Measurements from ENCODE around the gene ALPI. TPM values are rescaled to one million over a fixed set of nuclear protein-coding genes. Genes with fewer than 3 reads are reported as not detected.

The ALPI gene
- total and polyA plus RNA-seq, 9 donors, result 0.63 to 3.7 TPM; not detected in 7

DNA sequence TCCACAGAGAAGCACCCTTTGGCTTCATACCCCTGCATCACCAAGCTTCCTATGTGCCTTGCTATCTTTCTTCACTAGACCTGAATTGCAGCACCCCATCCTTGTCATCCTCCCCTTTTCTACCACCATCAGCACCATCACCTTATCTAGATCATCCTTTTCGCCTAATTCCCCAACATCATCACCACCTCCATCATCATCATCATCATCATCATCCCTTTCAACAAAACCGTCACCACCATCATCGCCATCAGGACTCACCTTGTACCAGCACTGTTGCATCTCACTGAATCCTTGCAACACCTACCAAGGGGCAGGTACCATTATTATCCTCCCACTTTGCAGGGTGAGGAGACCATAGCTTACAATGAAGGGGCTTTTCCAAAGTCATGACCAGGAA, 42.5 kb downstream of the ALPI start:
- Histone ChIP-seq H3K27me3 (ENCODE audit: control insufficient read depth, insufficient read depth, low read length) (peaks cover 38% of the 10 kb centered on the region), H3K36me3 (ENCODE audit: control insufficient read depth, insufficient read depth, low read length) (no peaks in the 10 kb centered on the region), H3K4me1 (ENCODE audit: control insufficient read depth, insufficient read depth, low read length) (peaks cover 14% of the 10 kb centered on the region), H3K4me3 (ENCODE audit: low read length) (no peak overlapping the region), H3K9me3 (replicated peaks; ENCODE audit: control insufficient read depth, low read depth, low read length) (no peaks in the 10 kb centered on the region), H3K27ac (ENCODE audit: low read length) (no peak overlapping the region)
- no peak for DNase-seq
- 85% methylated on average over 3 of the region's 3 CpGs for WGBS (ENCODE audit: insufficient coverage)

DNA sequence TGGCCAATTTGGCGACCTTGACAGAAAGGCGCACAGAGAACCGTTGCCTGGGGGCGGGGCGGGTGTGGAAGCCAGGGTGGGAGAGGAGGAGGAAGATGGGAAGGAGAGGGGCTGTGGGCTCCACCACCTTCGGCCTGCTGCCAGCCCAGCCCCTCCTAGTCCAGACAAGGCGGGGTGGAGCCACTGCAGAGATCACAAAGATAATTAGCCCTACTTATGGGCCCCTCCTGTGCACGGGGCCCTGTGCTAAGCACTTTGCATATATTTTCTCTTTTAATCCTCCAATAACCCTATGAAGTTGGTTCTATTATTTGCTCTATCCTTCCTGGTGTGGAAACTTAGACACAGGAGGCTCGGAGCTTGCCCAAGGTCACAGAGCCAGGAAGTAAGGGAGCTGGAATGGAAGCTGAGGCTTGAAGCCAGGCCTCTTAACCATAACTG, 45.4 kb downstream of the ALPI start:
- Histone ChIP-seq H3K36me3 (ENCODE audit: control insufficient read depth, insufficient read depth, low read length) (no peaks in the 10 kb centered on the region), H3K27me3 (ENCODE audit: control insufficient read depth, insufficient read depth, low read length) (peaks cover 59% of the 10 kb centered on the region), H3K4me1 (ENCODE audit: control insufficient read depth, insufficient read depth, low read length) (peaks cover 19% of the 10 kb centered on the region), H3K9me3 (replicated peaks; ENCODE audit: control insufficient read depth, low read depth, low read length) (no peaks in the 10 kb centered on the region), H3K4me3 (ENCODE audit: low read length) (no peak overlapping the region), H3K27ac (ENCODE audit: low read length) (no peak overlapping the region)
- no peak for DNase-seq
- 41% methylated on average over 3 of the region's 9 CpGs for WGBS (ENCODE audit: insufficient coverage)

DNA sequence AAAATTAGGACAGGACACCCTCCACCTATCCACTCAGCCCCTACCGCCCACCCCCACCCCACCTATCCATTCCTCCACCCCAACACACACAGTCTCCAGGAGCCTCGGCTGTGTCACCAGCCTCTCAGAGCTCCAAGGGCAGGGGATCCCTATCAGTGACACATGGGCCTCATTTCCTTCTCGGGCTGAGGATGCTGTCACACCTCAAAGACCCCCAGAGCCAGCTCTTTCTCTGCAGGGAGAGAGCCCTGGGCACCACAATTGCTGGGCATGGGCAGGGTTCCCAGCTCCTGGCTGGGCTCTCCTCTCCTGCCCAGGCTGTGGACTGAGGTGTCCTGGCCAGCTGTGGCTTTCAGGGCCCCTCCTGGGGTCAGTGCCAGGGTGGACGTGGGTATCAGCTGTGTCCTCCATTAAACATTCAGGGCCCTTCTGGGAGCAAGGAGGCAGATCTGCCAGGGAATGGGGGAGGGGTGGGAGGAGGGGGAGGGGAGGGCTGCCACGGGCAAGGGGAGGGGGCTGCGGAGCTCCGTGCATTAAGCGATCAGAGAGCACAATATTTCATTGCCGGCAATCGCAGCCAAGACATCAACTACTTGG, 45.9 kb downstream of the ALPI start:
- no peaks in the 10 kb centered on the region for H3K9me3 ChIP-seq (replicated peaks; ENCODE audit: control insufficient read depth, low read depth, low read length)
- WGBS (ENCODE audit: insufficient coverage), result 36% methylated on average over 3 of the region's 10 CpGs
- DNase-seq, result no peak
- H3K36me3 ChIP-seq (ENCODE audit: control insufficient read depth, insufficient read depth, low read length), result no peaks in the 10 kb centered on the region
- H3K4me3 ChIP-seq (ENCODE audit: low read length), result no peak overlapping the region
- peaks cover 19% of the 10 kb centered on the region for H3K4me1 ChIP-seq (ENCODE audit: control insufficient read depth, insufficient read depth, low read length)
- H3K27ac ChIP-seq (ENCODE audit: low read length), result no peak overlapping the region
- H3K27me3 ChIP-seq (ENCODE audit: control insufficient read depth, insufficient read depth, low read length), result peaks cover 63% of the 10 kb centered on the region

DNA sequence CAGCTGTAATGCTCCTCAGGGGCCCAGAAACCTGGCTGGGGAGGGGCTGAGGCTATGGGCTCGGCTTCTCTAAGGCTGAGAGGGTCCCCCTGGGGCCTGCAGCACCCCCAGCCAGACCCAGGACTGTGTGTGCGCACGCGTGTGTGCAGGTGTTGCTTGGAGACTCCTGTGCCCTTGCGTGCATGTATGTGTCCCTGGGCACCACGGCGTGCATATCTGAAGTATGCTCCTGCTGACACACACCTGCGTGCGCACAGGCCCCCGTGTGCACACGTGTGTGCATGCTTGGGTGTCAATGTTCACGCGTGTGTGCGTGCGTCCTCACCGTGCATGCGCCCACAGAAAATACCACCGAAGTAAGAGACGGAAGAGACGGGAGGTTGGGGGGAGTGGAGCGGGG, 46.6 kb downstream of the ALPI start:
- no peaks in the 10 kb centered on the region for H3K36me3 ChIP-seq (ENCODE audit: control insufficient read depth, insufficient read depth, low read length)
- H3K4me1 ChIP-seq (ENCODE audit: control insufficient read depth, insufficient read depth, low read length), result peaks cover 19% of the 10 kb centered on the region
- 8% methylated on average over 11 of the region's 21 CpGs for WGBS (ENCODE audit: insufficient coverage)
- no peak overlapping the region for H3K4me3 ChIP-seq (ENCODE audit: low read length)
- no peaks in the 10 kb centered on the region for H3K9me3 ChIP-seq (replicated peaks; ENCODE audit: control insufficient read depth, low read depth, low read length)
- DNase-seq, result no peak
- H3K27ac ChIP-seq (ENCODE audit: low read length), result no peak overlapping the region
- peaks cover 67% of the 10 kb centered on the region for H3K27me3 ChIP-seq (ENCODE audit: control insufficient read depth, insufficient read depth, low read length)

DNA sequence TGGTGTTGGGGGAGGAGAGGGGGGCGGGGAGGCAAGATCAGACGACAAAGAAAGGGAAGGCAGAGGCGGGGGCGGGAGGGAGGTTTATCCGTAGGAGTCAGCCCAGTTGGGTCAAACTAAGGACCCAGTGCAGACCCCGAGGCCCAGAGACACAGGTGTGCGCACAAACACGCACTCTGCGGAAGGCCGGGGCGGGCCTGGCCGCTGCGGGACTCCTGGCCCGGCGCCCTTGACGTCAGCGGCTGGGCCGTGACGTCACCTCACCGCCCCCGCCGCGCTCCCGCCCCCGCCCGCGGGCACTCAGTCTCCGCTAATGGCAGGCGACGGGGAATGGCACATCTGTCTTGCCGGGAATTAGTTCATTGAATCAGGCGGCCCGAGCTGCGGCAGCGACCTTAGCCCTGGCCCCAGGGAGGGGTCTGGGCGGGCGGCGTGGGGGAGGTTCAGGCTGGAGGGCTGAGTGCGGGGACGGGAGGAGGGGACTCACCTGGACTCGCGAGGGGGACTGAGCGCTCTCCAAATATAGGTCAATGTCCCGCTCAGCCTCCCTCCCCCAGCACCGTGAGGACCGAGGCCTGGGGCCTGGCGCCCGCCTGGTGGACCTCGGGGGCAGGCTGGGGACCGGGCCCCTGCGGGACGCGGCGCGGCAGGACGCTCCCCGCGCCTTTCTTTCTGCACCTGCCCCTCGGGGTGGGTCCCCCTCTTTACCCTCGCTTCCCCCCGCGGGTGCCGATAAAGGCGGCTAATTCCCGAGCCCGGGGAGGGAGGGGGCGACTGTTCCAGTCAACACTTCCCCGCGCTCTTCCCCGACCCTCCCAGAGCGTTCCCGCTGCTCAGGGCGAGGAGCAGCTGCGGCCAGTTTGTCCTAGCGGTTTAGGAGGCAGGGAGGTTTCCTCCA, 47.2 kb downstream of the ALPI start:
- DNase-seq, result peak; percentile 42
- no peaks in the 10 kb centered on the region for H3K36me3 ChIP-seq (ENCODE audit: control insufficient read depth, insufficient read depth, low read length)
- peaks cover 19% of the 10 kb centered on the region for H3K4me1 ChIP-seq (ENCODE audit: control insufficient read depth, insufficient read depth, low read length)
- no peak overlapping the region for H3K27ac ChIP-seq (ENCODE audit: low read length)
- no peaks in the 10 kb centered on the region for H3K9me3 ChIP-seq (replicated peaks; ENCODE audit: control insufficient read depth, low read depth, low read length)
- under 1% methylated on average over 54 of the region's 75 CpGs for WGBS (ENCODE audit: insufficient coverage)
- peak overlapping the region; percentile 36 for H3K4me3 ChIP-seq (ENCODE audit: low read length)
- peaks cover 69% of the 10 kb centered on the region for H3K27me3 ChIP-seq (ENCODE audit: control insufficient read depth, insufficient read depth, low read length)

DNA sequence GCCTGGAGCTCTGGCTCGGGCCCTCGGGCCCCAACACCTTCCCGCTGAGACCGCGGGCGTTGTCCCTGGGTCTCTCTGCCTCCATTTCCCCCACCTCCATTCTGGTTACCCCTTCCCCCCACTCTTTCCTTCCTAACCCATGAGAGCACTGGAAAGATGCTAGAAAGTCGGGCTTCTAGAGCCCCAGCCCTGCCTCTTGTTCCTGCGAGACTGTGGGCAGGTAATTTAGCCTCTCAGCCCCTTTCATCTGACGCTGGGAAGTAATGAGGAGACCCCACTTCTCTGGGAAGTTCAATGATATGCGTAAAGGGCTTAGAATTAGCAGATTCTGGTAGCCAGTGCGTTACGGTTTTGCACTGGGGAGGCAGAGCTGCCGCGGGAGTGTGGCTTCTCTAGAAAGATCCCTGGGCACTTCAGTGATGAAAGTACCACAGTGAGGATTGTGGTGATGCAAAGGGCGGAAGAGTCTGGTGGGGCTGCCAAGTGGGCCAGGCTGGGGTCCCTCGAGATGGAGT, 47.9 kb downstream of the ALPI start:
- H3K27me3 ChIP-seq (ENCODE audit: control insufficient read depth, insufficient read depth, low read length), result peaks cover 70% of the 10 kb centered on the region
- no peaks in the 10 kb centered on the region for H3K9me3 ChIP-seq (replicated peaks; ENCODE audit: control insufficient read depth, low read depth, low read length)
- peak overlapping the region; percentile 36 for H3K4me3 ChIP-seq (ENCODE audit: low read length)
- no peak for DNase-seq
- WGBS (ENCODE audit: insufficient coverage), result 11% methylated on average over 10 of the region's 16 CpGs
- no peaks in the 10 kb centered on the region for H3K36me3 ChIP-seq (ENCODE audit: control insufficient read depth, insufficient read depth, low read length)
- H3K27ac ChIP-seq (ENCODE audit: low read length), result no peak overlapping the region
- H3K4me1 ChIP-seq (ENCODE audit: control insufficient read depth, insufficient read depth, low read length), result peaks cover 19% of the 10 kb centered on the region

DNA sequence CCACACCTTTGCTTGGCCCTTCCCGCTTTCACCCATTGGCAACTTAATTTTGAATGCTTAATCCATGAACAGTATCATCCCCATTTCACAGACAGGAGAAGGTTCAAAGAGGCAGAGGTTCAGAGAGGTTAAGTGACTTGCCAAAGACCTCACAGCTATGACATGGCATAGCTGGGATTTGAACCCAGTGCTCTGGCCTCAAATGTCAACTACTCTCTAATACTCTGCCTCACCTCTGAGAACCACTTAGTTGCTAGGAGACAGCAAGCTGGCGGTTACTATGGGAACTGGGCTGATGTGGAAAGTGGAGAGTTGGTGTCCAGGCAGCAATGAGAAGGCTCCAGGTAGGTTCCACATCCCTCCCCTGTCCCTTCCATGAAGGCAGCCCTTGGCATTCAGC, 48.5 kb downstream of the ALPI start:
- no peak overlapping the region for H3K4me3 ChIP-seq (ENCODE audit: low read length)
- H3K9me3 ChIP-seq (replicated peaks; ENCODE audit: control insufficient read depth, low read depth, low read length), result no peaks in the 10 kb centered on the region
- peaks cover 19% of the 10 kb centered on the region for H3K4me1 ChIP-seq (ENCODE audit: control insufficient read depth, insufficient read depth, low read length)
- H3K36me3 ChIP-seq (ENCODE audit: control insufficient read depth, insufficient read depth, low read length), result no peaks in the 10 kb centered on the region
- DNase-seq, result no peak
- peaks cover 68% of the 10 kb centered on the region for H3K27me3 ChIP-seq (ENCODE audit: control insufficient read depth, insufficient read depth, low read length)
- H3K27ac ChIP-seq (ENCODE audit: low read length), result no peak overlapping the region
- no CpG with 5 or more reads among the region's 2 CpGs for WGBS (ENCODE audit: insufficient coverage)

DNA sequence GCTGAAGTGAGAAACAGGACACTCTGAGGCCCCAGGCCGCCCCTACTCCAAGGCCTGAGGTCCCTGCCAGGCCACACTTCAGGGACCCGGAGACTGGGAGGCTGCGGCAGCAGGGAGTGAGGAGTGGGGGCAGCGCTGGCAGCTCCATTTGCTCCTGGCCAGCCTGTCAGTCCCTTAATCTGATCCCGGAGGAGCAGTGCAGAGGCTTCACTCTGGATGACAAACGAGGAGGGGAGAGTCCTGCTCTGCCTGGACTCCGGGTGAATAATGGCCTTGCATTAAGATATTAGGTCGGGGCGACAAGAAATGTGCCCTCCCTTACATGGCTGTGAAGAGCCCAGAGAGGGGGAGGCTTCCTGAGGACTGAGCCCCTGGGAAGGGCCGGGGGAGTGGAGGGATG, 49.9 kb downstream of the ALPI start:
- 16% methylated on average over 10 of the region's 10 CpGs for WGBS (ENCODE audit: insufficient coverage)
- Histone ChIP-seq H3K27ac (ENCODE audit: low read length) (no peak overlapping the region), H3K9me3 (replicated peaks; ENCODE audit: control insufficient read depth, low read depth, low read length) (no peaks in the 10 kb centered on the region), H3K27me3 (ENCODE audit: control insufficient read depth, insufficient read depth, low read length) (peaks cover 63% of the 10 kb centered on the region), H3K4me1 (ENCODE audit: control insufficient read depth, insufficient read depth, low read length) (peaks cover 19% of the 10 kb centered on the region), H3K4me3 (ENCODE audit: low read length) (no peak overlapping the region), H3K36me3 (ENCODE audit: control insufficient read depth, insufficient read depth, low read length) (no peaks in the 10 kb centered on the region)
- no peak for DNase-seq

DNA sequence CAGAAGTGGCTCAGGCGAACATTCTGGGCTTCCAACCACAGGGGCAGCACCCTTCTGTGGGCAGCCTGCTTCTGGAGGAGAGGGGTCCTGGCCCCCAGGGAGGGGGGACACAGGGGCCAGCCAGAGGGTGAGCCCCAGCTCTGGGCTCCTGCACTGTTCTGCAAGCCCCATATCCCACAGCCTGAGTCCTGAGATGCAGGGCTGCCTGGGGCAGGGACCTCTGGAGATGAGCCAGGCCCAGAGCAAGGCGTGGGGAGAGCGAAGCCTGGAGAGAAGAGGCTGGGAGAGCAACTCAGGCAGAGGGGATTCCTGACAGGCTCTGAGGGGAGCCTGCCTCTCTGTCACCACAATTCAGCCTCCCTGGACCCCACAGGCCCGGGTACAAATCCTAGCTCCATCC, 50.8 kb downstream of the ALPI start:
- Histone ChIP-seq H3K36me3 (ENCODE audit: control insufficient read depth, insufficient read depth, low read length) (no peaks in the 10 kb centered on the region), H3K27ac (ENCODE audit: low read length) (no peak overlapping the region), H3K4me3 (ENCODE audit: low read length) (no peak overlapping the region), H3K9me3 (replicated peaks; ENCODE audit: control insufficient read depth, low read depth, low read length) (no peaks in the 10 kb centered on the region), H3K27me3 (ENCODE audit: control insufficient read depth, insufficient read depth, low read length) (peaks cover 58% of the 10 kb centered on the region), H3K4me1 (ENCODE audit: control insufficient read depth, insufficient read depth, low read length) (peaks cover 21% of the 10 kb centered on the region)
- 80% methylated on average over 1 of the region's 4 CpGs for WGBS (ENCODE audit: insufficient coverage)
- no peak for DNase-seq

DNA sequence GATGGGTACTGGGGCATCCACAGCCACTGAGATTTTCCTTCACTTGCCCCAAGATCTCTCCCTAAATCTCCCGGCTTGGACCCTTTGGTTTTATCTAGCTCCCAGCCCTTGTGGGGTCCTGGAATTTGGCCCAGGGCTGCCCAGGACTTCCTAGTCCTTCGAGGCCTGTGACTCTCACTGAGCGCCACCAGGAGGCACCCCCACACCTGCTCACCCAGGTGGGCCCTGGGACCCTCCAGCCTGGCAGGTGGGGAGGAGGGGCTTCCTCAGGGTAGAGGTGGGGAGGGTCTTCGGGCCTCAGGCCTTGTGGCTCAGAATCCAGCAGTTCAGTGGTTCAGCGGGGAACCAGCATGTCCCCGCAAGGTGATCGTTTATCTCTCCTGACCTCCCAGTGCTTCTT, 52.3 kb downstream of the ALPI start:
- Histone ChIP-seq H3K36me3 (ENCODE audit: control insufficient read depth, insufficient read depth, low read length) (no peaks in the 10 kb centered on the region), H3K4me3 (ENCODE audit: low read length) (no peak overlapping the region), H3K27me3 (ENCODE audit: control insufficient read depth, insufficient read depth, low read length) (peaks cover 52% of the 10 kb centered on the region), H3K27ac (ENCODE audit: low read length) (no peak overlapping the region), H3K9me3 (replicated peaks; ENCODE audit: control insufficient read depth, low read depth, low read length) (no peaks in the 10 kb centered on the region), H3K4me1 (ENCODE audit: control insufficient read depth, insufficient read depth, low read length) (peaks cover 12% of the 10 kb centered on the region)
- 81% methylated on average over 4 of the region's 7 CpGs for WGBS (ENCODE audit: insufficient coverage)
- no peak for DNase-seq

Measured in muscle of leg (tissue), 11 donors.